Esophagus muscularis mucosa (tissue), 4 donors: ENCODE data around the gene MINPP1. TPM values are rescaled to one million over a fixed set of nuclear protein-coding genes. Genes with fewer than 3 reads are reported as not detected.
"Not testable (repeated sequence)": the region's sequence is repeated elsewhere in the genome, so short reads cannot be mapped to it uniquely, and the experiment has no call there.

ENCODE experiments used
- DNase-seq: peaks from one replicate; pipeline ENCODE4 v3.0.0-alpha.2; 2017; ENCODE audit errors: extremely low spot score
- H3K27ac ChIP-seq, 4 donors: fragments of 200-600 bp; sonication (generic); replicated peaks in 1 of 4; 1 replicate in 3 of 4; 2 replicates in 1 of 4; pipeline ENCODE4 v1.5.1; 2016 to 2019; ENCODE audit warnings: mild to moderate bottlenecking in 1 of 4
- H3K27me3 ChIP-seq, 4 donors: fragments of 200-600 bp; sonication (generic); one replicate each; pipeline versions ENCODE4 v1.5.1 to v1.6.0; 2016 to 2019
- H3K36me3 ChIP-seq, 4 donors: fragments of 200-600 bp; sonication (generic); one replicate each; pipeline ENCODE4 v1.5.1; 2016 to 2019
- H3K4me1 ChIP-seq, 4 donors: fragments of 200-600 bp; sonication (generic); one replicate each; pipeline ENCODE4 v1.5.1; 2016 to 2019
- H3K4me3 ChIP-seq, 4 donors: fragments of 200-600 bp; sonication (generic); 1 replicate in 2 of 4; 2 replicates in 2 of 4; pipeline ENCODE4 v1.5.1; 2016 to 2019; ENCODE audit warnings: mild to moderate bottlenecking in 4 of 4, moderate library complexity in 1 of 4
- H3K9me3 ChIP-seq, 4 donors: fragments of 200-600 bp; sonication (generic); 1 replicate in 3 of 4; 2 replicates in 1 of 4; pipeline ENCODE4 v1.5.1; 2016 to 2019
- CTCF ChIP-seq, 3 experiments: fragments of 200-600 bp in 2 of 3; fragments of 450-650 bp in 1 of 3; sonication (generic) in 2 of 3; IDR thresholded peaks; one replicate each; pipeline ENCODE4 v1.5.1; 2017 to 2019; ENCODE audit warnings: antibody characterized with exemption in 3 of 3, mild to moderate bottlenecking in 2 of 3, moderate library complexity in 1 of 3
- EP300 ChIP-seq: sonication (generic); formaldehyde crosslinking; IDR thresholded peaks from one replicate; pipeline ENCODE4 v1.6.1; 2017; ENCODE audit warnings: antibody characterized with exemption
- POLR2A ChIP-seq: fragments of 450-650 bp; IDR thresholded peaks from one replicate; pipeline ENCODE4 v1.6.1; 2017; ENCODE audit warnings: antibody characterized with exemption, moderate library complexity, mild to moderate bottlenecking, low read depth
- POLR2AphosphoS5 ChIP-seq, 2 donors: sonication (generic); formaldehyde crosslinking; IDR thresholded peaks; one replicate each; pipeline ENCODE4 v1.6.1; 2017; ENCODE audit warnings: antibody characterized with exemption in 2 of 2
- WGBS: methylation state at CpG from one replicate; pipeline ENCODE4 v1.1.5; 2018; 5-methylcytosine and 5-hydroxymethylcytosine counted together
- intact Hi-C: fragments of 100-400 bp; cut with DNase I; formaldehyde crosslinking; loops from one replicate; pipeline ENCODE4 v1.15.1; 2023
- total RNA-seq, 4 donors: library from RNA; depleted of rRNA; stranded (reverse); fragments of >200 nt; gene quantifications; one replicate each; pipeline versions ENCODE4 v1.1.0 to v1.2.1, GENCODE V29; 2016

The MINPP1 gene
- total RNA-seq, 4 donors from 2014 or later, result 8.1 to 13.3 (median 11.0) TPM

GRCh38 chr10:87585565-87586514 is 81.1 kb downstream of the MINPP1 start:
- WGBS, result 72% methylated on average over 5 of the region's 5 CpGs
- H3K4me3 ChIP-seq, result no peak overlapping the region
- intact Hi-C loops, result no loop called here
- H3K27ac ChIP-seq, result no peak overlapping the region
- no peak for TF ChIP-seq EP300
- TF ChIP-seq CTCF (IDR thresholded peaks at IDR 0.05), result no peak
- TF ChIP-seq POLR2A, result no peak
- no peak for TF ChIP-seq POLR2AphosphoS5 (IDR thresholded peaks at IDR 0.05)
- DNase-seq, result no peak
- no peaks in the 10 kb centered on the region for H3K36me3 ChIP-seq
- no peaks in the 10 kb centered on the region for H3K9me3 ChIP-seq
- H3K4me1 ChIP-seq, result no peaks in the 10 kb centered on the region
- H3K27me3 ChIP-seq, result no peaks in the 10 kb centered on the region

- intact Hi-C loops, result no loop called here
- Histone ChIP-seq H3K27ac (no peak overlapping the region), H3K27me3 (no peaks in the 10 kb centered on the region), H3K9me3 (no peaks in the 10 kb centered on the region), H3K4me1 (peaks cover 3 to 5% (median 3%) of the 10 kb centered on the region in 4 donors), H3K36me3 (no peaks in the 10 kb centered on the region), H3K4me3 (no peak overlapping the region)
- WGBS, result 32% methylated on average over 3 of the region's 3 CpGs
- DNase-seq, result no peak
- no peak for TF ChIP-seq POLR2AphosphoS5 (IDR thresholded peaks at IDR 0.05)
- no peak for TF ChIP-seq POLR2A
- no peak for TF ChIP-seq EP300
- TF ChIP-seq CTCF (IDR thresholded peaks at IDR 0.05), result no peak
Measured at GRCh38 chr10:87589645-87590051, 85.0 kb downstream of the MINPP1 start.

GRCh38 chr10:87590705-87591588 is 86.3 kb downstream of the MINPP1 start:
- Histone ChIP-seq H3K27ac (no peak overlapping the region), H3K36me3 (no peaks in the 10 kb centered on the region), H3K4me3 (no peak overlapping the region), H3K9me3 (no peaks in the 10 kb centered on the region), H3K4me1 (peaks cover 4 to 13% (median 12%) of the 10 kb centered on the region in 4 donors), H3K27me3 (no peaks in the 10 kb centered on the region)
- intact Hi-C loops, result no loop called here
- 93% methylated on average over 2 of the region's 2 CpGs for WGBS
- no peak for DNase-seq
- TF ChIP-seq EP300 (no peak), CTCF (IDR thresholded peaks at IDR 0.05) (no peak), POLR2AphosphoS5 (IDR thresholded peaks at IDR 0.05) (no peak), POLR2A (no peak)

- H3K9me3 ChIP-seq, result no peaks in the 10 kb centered on the region
- DNase-seq, result no peak
- TF ChIP-seq EP300 (no peak), POLR2AphosphoS5 (IDR thresholded peaks at IDR 0.05) (no peak), CTCF (IDR thresholded peaks at IDR 0.05) (no peak), POLR2A (no peak)
- H3K4me1 ChIP-seq, result peaks cover 4 to 13% (median 12%) of the 10 kb centered on the region in 4 donors
- no peak overlapping the region for H3K4me3 ChIP-seq
- no peak overlapping the region for H3K27ac ChIP-seq
- H3K27me3 ChIP-seq, result no peaks in the 10 kb centered on the region
- no peaks in the 10 kb centered on the region for H3K36me3 ChIP-seq
- intact Hi-C loops, result no loop called here
Measured at GRCh38 chr10:87591589-87591886, 86.8 kb downstream of the MINPP1 start.

GRCh38 chr10:87592920-87593319 is 88.2 kb downstream of the MINPP1 start:
- H3K27me3 ChIP-seq, H3K4me3 ChIP-seq, H3K36me3 ChIP-seq, H3K9me3 ChIP-seq, DNase-seq, intact Hi-C loops: not testable (repeated sequence)
- Histone ChIP-seq H3K27ac (peak overlapping the region in 1 of 4 donors; percentile 25), H3K4me1 (peaks cover 4 to 13% (median 12%) of the 10 kb centered on the region in 4 donors)
- 98% methylated on average over 4 of the region's 4 CpGs for WGBS
